Activated naive CD4-positive, alpha-beta T cell treated with anti-CD3 and anti-CD28 coated beads, Interleukin-2, amount 50 U/mL, for 72 hours (primary cell): ENCODE data around the gene CAPN10. TPM values are rescaled to one million over a fixed set of nuclear protein-coding genes. Genes with fewer than 3 reads are reported as not detected.

ENCODE experiments used
- ATAC-seq, 2 donors: fragments of 150-1000 bp; cut with Tn5 transposase; 2 replicates each; pipeline ENCODE4 v1.10.0; 2021; ENCODE audit warnings: mild to moderate bottlenecking in 2 of 2, moderate library complexity in 2 of 2
- DNase-seq, 2 donors: peaks; one replicate each; pipeline ENCODE4 v3.0.0; 2021 to 2022; ENCODE audit warnings: low spot score in 2 of 2
- H3K27ac Mint-ChIP-seq, 2 donors: one replicate each; pipeline ENCODE4 v1.8.0; 2022; ENCODE audit warnings: mild to moderate bottlenecking in 2 of 2, mixed read lengths in 2 of 2
- H3K36me3 Mint-ChIP-seq, 2 donors: one replicate each; pipeline ENCODE4 v1.8.0; 2022; ENCODE audit warnings: mixed read lengths in 2 of 2
- H3K9me3 Mint-ChIP-seq, 2 donors: one replicate each; pipeline ENCODE4 v1.8.0; 2022; ENCODE audit warnings: mixed read lengths in 2 of 2
- total RNA-seq, 2 donors: library from RNA; stranded (reverse); gene quantifications; one replicate each; pipeline ENCODE4 v1.2.3, GENCODE V29; 2022

CAPN10 gene
- total RNA-seq, 2 donors from 2014 or later = 28.9 to 39.0 TPM

GRCh38 chr2:240579071-240579762, 7.3 kb upstream of the CAPN10 start:
- H3K9me3 Mint-ChIP-seq = no peaks in the 10 kb centered on the region
- H3K36me3 Mint-ChIP-seq = no peaks in the 10 kb centered on the region
- H3K27ac Mint-ChIP-seq = peak overlapping the region; percentile 85 to 86
- ATAC-seq = peak in 1 of 2 donors; percentile 23
- DNase-seq = no peak

- ATAC-seq (peak; percentile 84 to 88), DNase-seq (peak; percentile 68 to 77)
- H3K36me3 Mint-ChIP-seq = no peaks in the 10 kb centered on the region
- H3K27ac Mint-ChIP-seq = peak overlapping the region; percentile 85 to 86
- H3K9me3 Mint-ChIP-seq = no peaks in the 10 kb centered on the region
Measured at GRCh38 chr2:240579771-240580614, 6.5 kb upstream of the CAPN10 start.

GRCh38 chr2:240581811-240582210, 4.7 kb upstream of the CAPN10 start:
- ATAC-seq = no peak
- H3K36me3 Mint-ChIP-seq = peaks cover 6 to 8% of the 10 kb centered on the region in 2 donors
- H3K9me3 Mint-ChIP-seq = no peaks in the 10 kb centered on the region
- no peak overlapping the region for H3K27ac Mint-ChIP-seq
- DNase-seq = no peak

- H3K9me3 Mint-ChIP-seq = no peaks in the 10 kb centered on the region
- no peak overlapping the region for H3K27ac Mint-ChIP-seq
- no peak for ATAC-seq
- DNase-seq = no peak
- peaks cover 6 to 8% of the 10 kb centered on the region in 2 donors for H3K36me3 Mint-ChIP-seq
Measured at GRCh38 chr2:240582781-240583180, 3.8 kb upstream of the CAPN10 start.

- Mint-ChIP-seq H3K9me3 (no peaks in the 10 kb centered on the region), H3K27ac (peak overlapping the region in 1 of 2 donors; percentile 22), H3K36me3 (peaks cover 6 to 8% of the 10 kb centered on the region in 2 donors)
- no peak for ATAC-seq
- DNase-seq = no peak
Measured at GRCh38 chr2:240583774-240584173, 2.8 kb upstream of the CAPN10 start.

GRCh38 chr2:240584486-240585031, 2.0 kb upstream of the CAPN10 start:
- H3K27ac Mint-ChIP-seq = peak overlapping the region; percentile 70 to 96
- peaks cover 6 to 8% of the 10 kb centered on the region in 2 donors for H3K36me3 Mint-ChIP-seq
- no peak for DNase-seq
- no peaks in the 10 kb centered on the region for H3K9me3 Mint-ChIP-seq
- no peak for ATAC-seq

- H3K9me3 Mint-ChIP-seq = no peaks in the 10 kb centered on the region
- H3K27ac Mint-ChIP-seq = peak overlapping the region; percentile 69 to 96
- no peak for DNase-seq
- H3K36me3 Mint-ChIP-seq = peaks cover 6 to 8% of the 10 kb centered on the region in 2 donors
- ATAC-seq = no peak
Measured at GRCh38 chr2:240585101-240585500, 1.4 kb upstream of the CAPN10 start.

GRCh38 chr2:240585681-240586197, 795 bp upstream of the CAPN10 start:
- ATAC-seq = no peak
- Mint-ChIP-seq H3K9me3 (no peaks in the 10 kb centered on the region), H3K36me3 (peaks cover 6 to 8% of the 10 kb centered on the region in 2 donors), H3K27ac (peak overlapping the region; percentile 96 to 97)
- no peak for DNase-seq

- ATAC-seq (peak; percentile 23 to 46), DNase-seq (peak in 1 of 2 donors; percentile 52)
- Mint-ChIP-seq H3K9me3 (no peaks in the 10 kb centered on the region), H3K36me3 (peaks cover 6 to 8% of the 10 kb centered on the region in 2 donors), H3K27ac (peak overlapping the region; percentile 84 to 96)
Measured at GRCh38 chr2:240586919-240587800, 626 bp downstream of the CAPN10 start.

- peaks cover 6 to 8% of the 10 kb centered on the region in 2 donors for H3K36me3 Mint-ChIP-seq
- no peak for DNase-seq
- peak overlapping the region; percentile 84 to 96 for H3K27ac Mint-ChIP-seq
- ATAC-seq = no peak
- H3K9me3 Mint-ChIP-seq = no peaks in the 10 kb centered on the region
Measured at GRCh38 chr2:240588006-240588655, 1.6 kb downstream of the CAPN10 start.

- Mint-ChIP-seq H3K36me3 (peaks cover 6 to 8% of the 10 kb centered on the region in 2 donors), H3K27ac (peak overlapping the region; percentile 27 to 84), H3K9me3 (no peaks in the 10 kb centered on the region)
- ATAC-seq (no peak), DNase-seq (no peak)
Measured at GRCh38 chr2:240588669-240589068, 2.1 kb downstream of the CAPN10 start.

GRCh38 chr2:240589375-240589774, 2.8 kb downstream of the CAPN10 start:
- Mint-ChIP-seq H3K36me3 (peaks cover 6 to 8% of the 10 kb centered on the region in 2 donors), H3K27ac (peak overlapping the region; percentile 22 to 27), H3K9me3 (no peaks in the 10 kb centered on the region)
- no peak for DNase-seq
- ATAC-seq = no peak

GRCh38 chr2:240589850-240590525, 3.5 kb downstream of the CAPN10 start:
- Mint-ChIP-seq H3K9me3 (no peaks in the 10 kb centered on the region), H3K36me3 (peaks cover 6 to 8% of the 10 kb centered on the region in 2 donors), H3K27ac (peak overlapping the region in 1 of 2 donors; percentile 22)
- ATAC-seq = no peak
- DNase-seq = no peak

- DNase-seq = no peak
- Mint-ChIP-seq H3K27ac (no peak overlapping the region), H3K36me3 (peaks cover 4% of the 10 kb centered on the region in 2 donors), H3K9me3 (no peaks in the 10 kb centered on the region)
- ATAC-seq = no peak
Measured at GRCh38 chr2:240590681-240591111, 4.2 kb downstream of the CAPN10 start.

GRCh38 chr2:240591226-240591625, 4.7 kb downstream of the CAPN10 start:
- Mint-ChIP-seq H3K9me3 (no peaks in the 10 kb centered on the region), H3K36me3 (no peaks in the 10 kb centered on the region), H3K27ac (no peak overlapping the region)
- DNase-seq (no peak), ATAC-seq (no peak)
